ENCODE measurements around the gene UQCRHL. TPM values are rescaled to one million over a fixed set of nuclear protein-coding genes. Genes with fewer than 3 reads are reported as not detected.

UQCRHL gene
- total RNA-seq (2022; extraction: Qiagen RNA extraction; ENCODE audit: low read depth): 6.7 to 9.8 TPM (median 7.3 TPM) in 5 replicates

DNA sequence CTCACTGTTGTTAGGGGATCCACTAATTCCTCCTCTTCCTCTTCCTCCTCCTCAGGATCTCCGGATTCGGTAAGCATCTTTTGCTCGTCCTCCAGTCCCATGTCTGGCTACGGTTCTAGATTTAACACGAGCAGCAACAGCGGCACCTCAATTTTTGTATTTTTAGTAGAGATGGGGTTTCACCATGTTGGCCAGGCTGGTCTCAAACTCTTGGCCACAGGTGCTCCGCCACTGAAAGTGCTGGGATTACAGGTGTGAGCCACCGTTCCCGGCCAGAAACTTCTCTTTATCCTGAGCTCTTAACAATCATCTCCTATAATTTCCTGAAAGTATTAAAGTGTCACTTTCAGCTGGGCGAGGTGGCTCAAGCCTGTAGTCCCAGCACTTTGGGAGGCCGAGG is at the start of gene UQCRHL:
UQCRHL (minus strand) TSS at position 101 of the 400 bp plus-strand sequence; CDS start at position 101, 0 bp downstream.

GRCh38 chr1:15847100-15847892 is 39.8 kb upstream of the UQCRHL start, which contains the start of gene SPEN:
Gene SPEN, plus strand, starts transcription at chr1:15847707. Its CDS starts 361 bp downstream, at chr1:15848068.

GRCh38 chr1:15758343-15758931 is 49.0 kb downstream of the UQCRHL start, which contains the start of gene FBLIM1:
Gene FBLIM1, plus strand, starts transcription at chr1:15758795. Its CDS starts 6,189 bp downstream, at chr1:15764984.

Other genes starting within 250 kb of the UQCRHL start
- gene AGMAT, start 222.6 kb downstream of the UQCRHL start, total RNA-seq (2022; extraction: Qiagen RNA extraction; ENCODE audit: low read depth): 6.1 to 8.5 TPM (median 7.9 TPM) in 5 replicates
- gene DDI2, start 190.2 kb downstream of the UQCRHL start, total RNA-seq (2022; extraction: Qiagen RNA extraction; ENCODE audit: low read depth): 8.1 to 11.8 TPM (median 9.1 TPM) in 5 replicates
- 24.1 to 30.4 TPM (median 28.5 TPM) in 5 replicates for gene PLEKHM2, start 123.3 kb downstream of the UQCRHL start, total RNA-seq (2022; extraction: Qiagen RNA extraction; ENCODE audit: low read depth)
- 0.20 to 0.45 TPM (median 0.35 TPM) in 5 replicates for gene SLC25A34, start 71.4 kb downstream of the UQCRHL start, total RNA-seq (2022; extraction: Qiagen RNA extraction; ENCODE audit: low read depth)
- not detected in 5 replicates for gene TMEM82, start 65.2 kb downstream of the UQCRHL start, total RNA-seq (2022; extraction: Qiagen RNA extraction; ENCODE audit: low read depth)
- 20.9 to 28.0 TPM (median 23.6 TPM) in 5 replicates for gene FBLIM1, start 48.9 kb downstream of the UQCRHL start, total RNA-seq (2022; extraction: Qiagen RNA extraction; ENCODE audit: low read depth)
- 37.9 to 39.8 TPM (median 39.2 TPM) in 5 replicates for gene SPEN, start 40.1 kb upstream of the UQCRHL start, total RNA-seq (2022; extraction: Qiagen RNA extraction; ENCODE audit: low read depth)
- 12.1 to 14.9 TPM (median 13.1 TPM) in 5 replicates for gene ZBTB17, start 168.5 kb upstream of the UQCRHL start, total RNA-seq (2022; extraction: Qiagen RNA extraction; ENCODE audit: low read depth)
- gene SRARP, start 196.6 kb upstream of the UQCRHL start, total RNA-seq (2022; extraction: Qiagen RNA extraction; ENCODE audit: low read depth): 0.02 TPM in 1 of 5 replicates, not detected in the others
- gene HSPB7, start 210.4 kb upstream of the UQCRHL start, total RNA-seq (2022; extraction: Qiagen RNA extraction; ENCODE audit: low read depth): not detected in 5 replicates
- 0.06 to 0.13 TPM (median 0.07 TPM) in 3 of 5 replicates, not detected in the others for gene CLCNKA, start 214.4 kb upstream of the UQCRHL start, total RNA-seq (2022; extraction: Qiagen RNA extraction; ENCODE audit: low read depth)
- 0.03 to 0.09 TPM in 2 of 5 replicates, not detected in the others for gene CLCNKB, start 236.1 kb upstream of the UQCRHL start, total RNA-seq (2022; extraction: Qiagen RNA extraction; ENCODE audit: low read depth)

All from A549 treated with CpdA at 1 μM for 4 hours (cell line).